Body of pancreas (tissue), 4 donors: ENCODE results near the gene STARD3.

Experiments used
- POLR2A ChIP-seq, 3 donors: fragments of 450-650 bp; IDR thresholded peaks; one replicate each; pipeline ENCODE4 v1.6.1; 2016; ENCODE audit warnings: antibody characterized with exemption in 3 of 3, mild to moderate bottlenecking in 2 of 3
- TF ChIP-seq, protein P1 (sequence below), 7 experiments: fragments of 450-650 bp in 4 of 7; fragments of 200-600 bp in 3 of 7; sonication (generic) in 3 of 7; IDR thresholded peaks; one replicate each; pipeline ENCODE4 v1.5.1; 2016 to 2019; ENCODE audit warnings: antibody characterized with exemption in 7 of 7

DNA sequence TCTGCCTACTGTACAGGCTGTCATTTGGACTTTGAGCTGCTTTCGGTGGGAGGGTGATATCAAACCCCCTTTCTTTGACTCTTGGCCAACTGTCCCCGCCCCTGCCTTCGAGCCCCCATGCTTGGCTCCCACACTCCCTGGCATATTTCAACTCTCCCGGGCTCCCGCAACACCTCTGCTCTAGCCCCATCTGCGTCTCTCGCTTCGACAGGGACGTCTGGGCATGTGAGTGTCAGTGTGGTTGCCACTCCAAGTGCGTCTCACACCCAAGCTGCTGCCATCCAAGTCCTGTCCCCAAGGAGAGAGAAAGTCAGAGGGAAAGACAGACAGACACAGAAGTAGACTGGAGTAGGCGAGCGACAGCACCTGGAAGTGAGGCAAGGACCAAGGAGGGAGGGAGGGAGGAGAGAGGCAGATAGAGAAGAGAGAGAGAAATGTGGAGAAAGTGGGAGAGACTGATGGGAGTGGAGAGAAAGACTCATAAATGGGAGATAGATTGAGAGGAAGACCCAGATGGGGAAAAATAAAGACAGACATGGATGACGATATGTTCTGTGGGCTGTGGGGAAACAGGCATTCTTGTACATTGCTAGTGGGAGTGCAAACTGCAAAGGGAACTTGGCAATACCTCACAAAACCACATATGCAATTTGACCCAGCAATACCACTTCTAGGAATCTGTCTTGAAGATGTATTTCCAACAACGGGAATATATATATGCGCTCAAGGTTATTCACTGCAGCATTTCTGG is 11.8 kb downstream of the STARD3 start:
- TF ChIP-seq, protein P1, sequence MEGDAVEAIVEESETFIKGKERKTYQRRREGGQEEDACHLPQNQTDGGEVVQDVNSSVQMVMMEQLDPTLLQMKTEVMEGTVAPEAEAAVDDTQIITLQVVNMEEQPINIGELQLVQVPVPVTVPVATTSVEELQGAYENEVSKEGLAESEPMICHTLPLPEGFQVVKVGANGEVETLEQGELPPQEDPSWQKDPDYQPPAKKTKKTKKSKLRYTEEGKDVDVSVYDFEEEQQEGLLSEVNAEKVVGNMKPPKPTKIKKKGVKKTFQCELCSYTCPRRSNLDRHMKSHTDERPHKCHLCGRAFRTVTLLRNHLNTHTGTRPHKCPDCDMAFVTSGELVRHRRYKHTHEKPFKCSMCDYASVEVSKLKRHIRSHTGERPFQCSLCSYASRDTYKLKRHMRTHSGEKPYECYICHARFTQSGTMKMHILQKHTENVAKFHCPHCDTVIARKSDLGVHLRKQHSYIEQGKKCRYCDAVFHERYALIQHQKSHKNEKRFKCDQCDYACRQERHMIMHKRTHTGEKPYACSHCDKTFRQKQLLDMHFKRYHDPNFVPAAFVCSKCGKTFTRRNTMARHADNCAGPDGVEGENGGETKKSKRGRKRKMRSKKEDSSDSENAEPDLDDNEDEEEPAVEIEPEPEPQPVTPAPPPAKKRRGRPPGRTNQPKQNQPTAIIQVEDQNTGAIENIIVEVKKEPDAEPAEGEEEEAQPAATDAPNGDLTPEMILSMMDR (IDR thresholded peaks at IDR 0.05) = no peak
- TF ChIP-seq POLR2A (IDR thresholded peaks at IDR 0.05) = no peak
